HG02938 (cell line): ENCODE data around the gene MXRA7.
"Not testable (repeated sequence)": the region's sequence is repeated elsewhere in the genome, so short reads cannot be mapped to it uniquely, and the experiment has no call there.

Experiments used
- ATAC-seq: cut with Tn5 transposase; IDR thresholded peaks from one replicate; pipeline ENCODE4 v1.9.1; 2021; ENCODE audit warnings: mild to moderate bottlenecking, moderate library complexity; ENCODE audit not compliant: unreplicated experiment

Gene MXRA7, protein sequence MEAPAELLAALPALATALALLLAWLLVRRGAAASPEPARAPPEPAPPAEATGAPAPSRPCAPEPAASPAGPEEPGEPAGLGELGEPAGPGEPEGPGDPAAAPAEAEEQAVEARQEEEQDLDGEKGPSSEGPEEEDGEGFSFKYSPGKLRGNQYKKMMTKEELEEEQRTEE

GRCh38 chr17:76710863-76711611 is at the start of gene MXRA7:
MXRA7 (minus strand) TSS chr17:76710965; CDS start chr17:76710946, 19 bp downstream.
- no peak for ATAC-seq

- ATAC-seq = no peak
These were observed 47.8 kb upstream of the MXRA7 start for GRCh38 chr17:76758570-76758969.

- no peak for ATAC-seq
These were observed 46.5 kb upstream of the MXRA7 start for GRCh38 chr17:76757256-76757655.

GRCh38 chr17:76755285-76755684 is 44.5 kb upstream of the MXRA7 start:
- no peak for ATAC-seq

DNA sequence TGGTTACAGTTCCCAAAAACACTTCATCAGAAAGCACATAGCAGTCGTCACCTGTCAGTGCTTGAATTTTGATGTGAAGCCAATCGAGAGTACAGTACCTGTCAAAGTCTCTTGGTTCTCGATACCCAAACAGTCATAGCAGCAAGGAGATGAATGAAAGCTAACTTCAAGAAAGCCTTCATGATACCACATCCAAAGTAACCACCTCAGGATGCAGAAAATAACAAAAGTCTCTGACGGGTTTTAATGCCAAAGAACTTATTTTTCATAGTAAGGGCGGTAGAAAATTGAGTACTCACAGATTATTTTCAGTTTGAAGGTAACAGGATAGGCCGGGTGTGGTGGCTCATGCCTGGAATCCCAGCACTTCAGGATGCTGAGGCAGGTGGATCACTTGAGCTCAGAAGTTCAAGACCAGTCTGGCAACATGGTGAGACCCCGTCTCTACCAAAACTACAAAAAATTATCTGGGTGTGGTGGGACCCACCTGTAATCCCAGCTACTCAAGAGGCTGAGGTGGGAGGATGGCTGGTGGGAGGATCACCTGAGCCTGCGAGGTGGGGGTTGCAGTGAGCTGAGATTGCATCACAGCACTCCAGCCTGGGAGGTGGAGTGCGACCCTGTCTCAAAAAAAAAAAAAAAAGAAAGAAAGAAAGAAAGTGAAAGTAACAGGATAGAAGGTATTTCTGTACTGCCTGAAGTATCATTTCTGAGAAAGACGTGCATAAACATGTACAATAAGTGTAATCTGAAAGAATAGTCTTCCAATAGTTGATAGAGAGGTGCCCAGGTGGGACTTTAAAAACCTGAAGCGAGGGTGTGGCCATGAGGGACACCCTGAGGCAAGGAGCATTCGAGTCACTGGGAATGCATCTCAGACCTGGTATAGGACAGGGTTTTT is 42.5 kb upstream of the MXRA7 start:
- ATAC-seq = no peak

DNA sequence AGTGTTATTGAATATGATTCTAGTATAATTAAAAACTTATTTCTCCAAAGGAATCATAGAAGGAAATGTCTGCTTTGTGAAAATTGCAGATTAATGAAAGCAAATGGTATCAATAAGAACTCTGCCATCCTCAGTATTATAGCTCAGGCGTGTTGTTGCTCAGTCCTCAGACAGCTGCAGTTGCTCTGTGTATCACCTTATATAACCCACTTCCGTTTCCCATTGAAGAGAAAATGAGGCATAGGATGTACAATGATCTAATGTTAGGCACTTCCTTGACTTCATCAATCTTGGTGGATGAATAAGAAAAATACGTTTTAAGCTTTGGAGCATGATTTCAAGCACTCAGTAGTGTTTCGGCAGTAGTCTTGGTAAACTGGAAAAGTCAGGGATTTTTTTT is 41.2 kb upstream of the MXRA7 start:
- no peak for ATAC-seq

DNA sequence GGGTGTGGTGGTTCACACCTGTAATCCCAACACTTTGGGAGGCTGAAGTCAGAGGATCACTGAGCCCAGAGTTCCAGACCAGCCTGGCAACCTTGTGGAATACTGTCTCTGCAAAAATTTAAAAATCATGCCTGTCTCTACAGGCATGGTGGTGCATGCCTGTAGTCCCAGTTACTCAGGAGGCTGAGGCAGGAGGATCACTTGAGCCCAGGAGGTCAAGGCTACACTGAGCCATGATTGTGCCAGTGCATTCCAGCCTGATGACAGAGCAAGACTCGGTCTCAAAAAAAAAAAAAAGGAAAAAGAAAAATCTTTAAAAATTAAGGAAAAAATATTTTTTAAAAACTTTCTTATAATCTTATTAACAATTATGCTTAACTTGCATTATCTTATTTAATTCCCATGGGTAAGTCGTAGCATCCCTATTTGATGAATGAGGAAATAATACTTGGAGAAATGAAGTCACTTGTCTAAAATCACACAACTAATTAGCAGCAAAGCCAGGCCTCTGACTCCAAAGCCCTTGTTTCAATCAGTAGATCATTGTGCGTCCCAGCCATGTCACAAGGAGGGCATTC is 40.7 kb upstream of the MXRA7 start:
- no peak for ATAC-seq

- no peak for ATAC-seq
These were observed 37.9 kb upstream of the MXRA7 start for GRCh38 chr17:76748657-76749056.

DNA sequence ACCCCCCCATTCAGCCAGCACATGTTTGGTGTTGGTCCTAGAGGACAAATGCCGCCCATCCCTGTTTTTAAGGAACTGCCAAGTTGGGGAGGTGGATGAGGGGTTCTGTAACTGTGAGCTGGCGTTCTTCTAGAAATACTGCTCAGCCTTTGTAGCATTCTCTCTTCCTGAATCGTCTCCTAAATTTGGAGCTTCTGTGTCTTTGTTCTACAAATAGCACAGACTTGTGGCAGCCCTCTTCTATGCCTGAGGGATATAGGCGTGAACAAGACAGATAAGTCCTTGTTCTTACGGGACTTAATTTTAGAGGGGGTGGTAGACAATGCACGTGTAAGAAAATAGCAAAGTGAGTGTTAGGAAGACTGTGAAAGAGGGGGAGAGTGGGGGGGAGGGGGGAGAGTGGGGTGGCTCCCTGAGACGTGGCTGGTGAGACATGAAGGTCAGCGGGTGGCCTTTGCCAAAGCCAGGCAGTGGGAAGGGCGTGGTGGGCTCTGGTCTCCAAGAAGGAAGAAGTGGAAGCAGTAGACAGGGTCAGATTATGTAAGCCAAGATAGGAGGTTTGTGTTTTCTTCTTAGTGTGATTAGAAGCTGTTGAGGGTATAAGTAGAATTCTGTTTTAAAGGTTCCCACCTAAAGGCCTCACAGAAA is 37.1 kb upstream of the MXRA7 start:
- ATAC-seq = no peak

GRCh38 chr17:76745785-76746184 is 35.0 kb upstream of the MXRA7 start:
- ATAC-seq = not testable (repeated sequence)

- no peak for ATAC-seq
These were observed 34.0 kb upstream of the MXRA7 start for GRCh38 chr17:76744747-76745146.

GRCh38 chr17:76742958-76743357 is 32.2 kb upstream of the MXRA7 start:
- ATAC-seq = no peak

GRCh38 chr17:76740329-76741118 is 29.8 kb upstream of the MXRA7 start:
- no peak for ATAC-seq

DNA sequence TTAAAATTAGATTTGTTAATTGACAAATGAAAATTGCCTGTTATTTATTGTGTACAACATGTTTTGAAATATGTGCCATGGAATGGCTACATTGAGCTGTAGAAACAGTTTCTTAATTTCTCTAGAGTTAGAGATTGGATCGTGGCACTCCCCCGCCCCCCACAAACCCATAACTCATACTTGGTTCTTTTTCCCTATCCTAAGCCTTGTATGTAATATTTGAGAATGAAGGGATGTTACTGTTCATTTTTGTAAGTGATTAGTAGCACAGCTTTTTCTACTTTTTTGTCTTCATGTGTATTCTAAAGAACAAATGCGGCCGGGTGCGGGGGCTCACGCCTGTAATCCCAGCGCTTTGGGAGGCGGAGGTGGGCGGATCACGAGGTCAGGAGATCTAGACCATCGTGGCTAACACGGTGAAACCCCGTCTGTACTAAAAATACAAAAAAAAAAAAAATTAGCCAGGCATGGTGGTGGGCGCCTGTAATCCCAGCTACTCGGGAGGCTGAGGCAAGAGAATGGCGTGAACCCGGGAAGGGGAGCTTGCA is 28.9 kb upstream of the MXRA7 start:
- ATAC-seq = not testable (repeated sequence)

DNA sequence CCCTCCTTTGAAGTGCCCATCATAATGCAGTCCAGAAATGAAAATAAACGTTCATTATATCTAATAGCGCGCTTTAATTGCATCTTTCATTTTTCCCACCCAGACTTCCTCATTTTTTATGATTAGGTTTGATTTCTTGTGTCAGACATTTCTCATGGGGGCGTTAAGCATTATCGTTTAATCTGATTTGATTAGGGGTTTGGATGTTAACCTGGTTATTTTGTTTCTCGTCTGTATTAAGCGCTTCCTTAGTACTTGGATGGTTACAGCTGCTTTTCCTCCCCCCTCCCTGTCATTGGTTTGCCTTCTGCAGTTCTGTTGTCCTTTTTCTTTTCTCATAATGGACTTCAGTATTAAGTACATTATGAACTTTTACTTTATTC is 27.7 kb upstream of the MXRA7 start:
- ATAC-seq = no peak

DNA sequence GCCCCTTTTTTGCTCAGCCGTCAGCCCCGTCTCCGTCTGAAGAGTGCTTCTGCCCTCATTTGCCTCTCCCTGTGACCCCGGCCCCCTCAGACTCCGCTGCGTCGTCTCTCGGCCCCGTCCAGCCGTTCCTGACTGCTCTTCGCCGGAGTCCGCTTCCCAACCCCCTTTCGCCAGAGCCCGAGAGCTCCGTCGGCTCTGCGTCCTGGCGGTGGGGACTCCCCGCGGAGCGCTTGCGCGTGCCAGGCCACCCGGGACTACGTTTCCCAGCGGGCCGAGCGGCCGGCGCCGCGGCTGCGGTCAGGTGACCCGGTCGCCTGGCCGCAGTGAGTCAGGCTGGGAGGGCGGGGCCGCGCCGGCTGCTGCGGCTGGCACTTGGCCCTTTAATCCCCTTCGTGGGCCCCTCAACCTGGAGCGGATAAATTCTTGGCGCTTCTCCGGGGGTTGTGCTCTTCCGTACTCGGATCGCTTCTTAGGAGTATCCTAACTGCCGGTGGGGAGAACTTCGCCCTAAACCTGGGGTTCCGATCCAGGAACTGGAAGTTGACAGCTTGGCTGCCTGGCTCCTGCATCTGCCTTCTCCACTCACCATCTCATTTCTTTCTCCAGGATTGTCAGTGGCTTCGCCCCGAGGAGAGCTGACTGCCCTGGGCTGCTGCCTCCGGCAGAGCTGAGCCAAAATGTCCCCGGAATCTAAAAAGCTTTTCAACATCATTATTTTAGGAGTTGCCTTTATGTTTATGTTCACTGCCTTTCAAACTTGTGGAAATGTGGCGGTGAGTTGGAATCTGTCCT is 27.1 kb upstream of the MXRA7 start, which contains the start of gene MFSD11:
MFSD11 (plus strand) TSS at position 444 of the 792 bp plus-strand sequence; CDS start at position 678, 234 bp downstream.
- peak; percentile 42 for ATAC-seq

- peak; percentile 67 for ATAC-seq
These were observed 26.4 kb upstream of the MXRA7 start, which contains the start of gene SRSF2 for GRCh38 chr17:76737082-76737675. SRSF2 (minus strand) TSS chr17:76737331; CDS start chr17:76737160, 171 bp downstream.
